ENCODE results near the gene GRIN3A.

DNA sequence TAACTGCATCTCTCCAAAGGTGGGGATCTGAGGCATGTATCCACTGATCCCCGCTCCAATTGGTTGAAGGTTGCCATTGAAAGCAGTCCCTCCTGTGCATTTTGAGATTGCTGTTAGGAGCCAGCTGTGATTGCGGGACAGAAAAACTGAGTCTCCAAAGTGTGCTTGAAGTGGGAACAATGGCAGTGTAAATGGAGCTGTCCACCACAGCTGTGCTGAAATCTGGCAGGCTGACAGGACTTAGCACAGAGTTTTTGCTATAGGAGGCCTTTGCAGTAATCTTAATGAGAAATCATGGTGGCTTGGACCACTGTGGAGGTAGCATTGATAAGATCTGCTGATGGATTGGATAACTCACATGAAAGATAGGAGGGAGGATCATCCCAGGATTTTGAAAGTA is 201.5 kb downstream of the GRIN3A start:
- TF ChIP-seq GATA2 (IDR thresholded peaks at IDR 0.05; ENCODE audit: low read depth, low read length) (no peak), GATA3 (IDR thresholded peaks at IDR 0.05; ENCODE audit: low read depth, low read length) (no peak)
